Fibroblast of lung (primary cell): ENCODE results near the gene METTL25. TPM values are rescaled to one million over a fixed set of nuclear protein-coding genes. Genes with fewer than 3 reads are reported as not detected.

Experiments used
- DNase-seq, 2 donors: peaks; one replicate each; pipeline versions ENCODE4 v3.0.0 to v3.0.0-alpha.2; 2010; ENCODE audit warnings: low read depth in 2 of 2
- H2AFZ ChIP-seq: 2 replicates; pipeline ENCODE4 v1.5.1; 2012; ENCODE audit warnings: low read length, control low read depth, inconsistent platforms
- H3K27ac ChIP-seq: 2 replicates; pipeline ENCODE4 v1.5.1; 2011; ENCODE audit warnings: low read length, control low read depth; ENCODE audit not compliant: insufficient read depth
- H3K27me3 ChIP-seq: 2 replicates; pipeline ENCODE4 v1.5.1; 2011; ENCODE audit warnings: mild to moderate bottlenecking, low read length; ENCODE audit not compliant: control insufficient read depth, insufficient read depth
- H3K36me3 ChIP-seq: 2 replicates; pipeline ENCODE4 v1.5.1; 2011; ENCODE audit warnings: low read length; ENCODE audit not compliant: control insufficient read depth, insufficient read depth
- H3K4me1 ChIP-seq: 2 replicates; pipeline ENCODE4 v1.5.1; 2011; ENCODE audit warnings: low read length; ENCODE audit not compliant: control insufficient read depth, insufficient read depth; ENCODE audit errors: extremely low read depth
- H3K4me2 ChIP-seq: 2 replicates; pipeline ENCODE4 v1.5.1; 2011; ENCODE audit warnings: low read length, control low read depth; ENCODE audit not compliant: insufficient read depth; ENCODE audit errors: extremely low read depth
- H3K4me3 ChIP-seq, 4 experiments: fragments of 200-600 bp in 1 of 4; sonication (generic) in 1 of 4; replicated peaks in 1 of 4; 2 replicates each; pipeline ENCODE4 v1.5.1; 2011 to 2016; ENCODE audit warnings: low read length in 4 of 4, low read depth in 3 of 4, mild to moderate bottlenecking in 3 of 4, control low read depth in 2 of 4, inconsistent platforms in 1 of 4, mixed read lengths in 1 of 4; ENCODE audit not compliant: insufficient read depth in 1 of 4; ENCODE audit errors: control extremely low read depth in 1 of 4
- H3K79me2 ChIP-seq: 2 replicates; pipeline ENCODE4 v1.5.1; 2012; ENCODE audit warnings: mild to moderate bottlenecking, low read length, inconsistent platforms; ENCODE audit not compliant: control insufficient read depth, insufficient read depth
- H3K9ac ChIP-seq: 2 replicates; pipeline ENCODE4 v1.5.1; 2011; ENCODE audit warnings: mild to moderate bottlenecking, low read length, control low read depth; ENCODE audit not compliant: insufficient read depth
- H3K9me3 ChIP-seq: 2 replicates; pipeline ENCODE4 v1.5.1; 2012; ENCODE audit warnings: low read depth, low read length; ENCODE audit not compliant: control insufficient read depth, insufficient read depth
- H4K20me1 ChIP-seq: 2 replicates; pipeline ENCODE4 v1.5.1; 2011; ENCODE audit warnings: low read length; ENCODE audit not compliant: control insufficient read depth, insufficient read depth; ENCODE audit errors: extremely low read depth
- CTCF ChIP-seq, 2 donors: IDR thresholded peaks in 1 of 2; conservative IDR thresholded peaks in 1 of 2; 1 replicate in 1 of 2; 2 replicates in 1 of 2; pipeline ENCODE4 v1.5.1; 2011 to 2012; ENCODE audit warnings: low read length in 2 of 2, control low read depth in 1 of 2, inconsistent platforms in 1 of 2, low read depth in 1 of 2, mild to moderate bottlenecking in 1 of 2
- EZH2 ChIP-seq: IDR thresholded peaks from 2 replicates; pipeline ENCODE4 v1.5.1; 2012; ENCODE audit warnings: low read length, control low read depth, mild to moderate bottlenecking; ENCODE audit errors: missing control alignments
- polyA plus RNA-seq, 2 donors: library from polyadenylated mRNA; depleted of rRNA in 1 of 2; stranded (reverse) in 1 of 2; unstranded in 1 of 2; fragments of >200 nt; gene quantifications; 2 replicates each; pipeline ENCODE4 v1.2.1, GENCODE V29; 2011 to 2012; ENCODE audit warnings: missing spikeins in 1 of 2
- total RNA-seq: library from RNA; depleted of rRNA; stranded (reverse); fragments of >200 nt; gene quantifications from 2 replicates; pipeline ENCODE4 v1.2.1, GENCODE V29; 2014

Gene METTL25
- total and polyA plus RNA-seq, 2 donors (not counting 1 experiment from before 2014, with no cell fraction given): 4.2 to 6.9 TPM

- no peaks in the 10 kb centered on the region for H3K36me3 ChIP-seq
- H3K4me3 ChIP-seq: no peak overlapping the region
- H3K9ac ChIP-seq: no peak overlapping the region
- no peak overlapping the region for H3K27ac ChIP-seq
- no peaks in the 10 kb centered on the region for H4K20me1 ChIP-seq
- H3K9me3 ChIP-seq: no peaks in the 10 kb centered on the region
- H3K79me2 ChIP-seq: no peaks in the 10 kb centered on the region
- H2AFZ ChIP-seq: no peak overlapping the region
- H3K4me2 ChIP-seq: no peak overlapping the region
- no peaks in the 10 kb centered on the region for H3K4me1 ChIP-seq
- H3K27me3 ChIP-seq: no peaks in the 10 kb centered on the region
- DNase-seq: no peak
- TF ChIP-seq EZH2: no peak
- no peak for TF ChIP-seq CTCF (conservative IDR thresholded peaks at IDR 0.05 in 1 of 2, IDR thresholded peaks at IDR 0.05 in 1 of 2; ENCODE audit: low read depth in 1 of 2, low read length in 2 of 2)
Measured at GRCh38 chr12:82470906-82471512, 112.7 kb downstream of the METTL25 start.

- no peak overlapping the region for H3K4me2 ChIP-seq
- no peaks in the 10 kb centered on the region for H3K27me3 ChIP-seq
- H3K27ac ChIP-seq: no peak overlapping the region
- DNase-seq: no peak
- no peaks in the 10 kb centered on the region for H3K36me3 ChIP-seq
- H2AFZ ChIP-seq: no peak overlapping the region
- no peaks in the 10 kb centered on the region for H3K9me3 ChIP-seq
- no peaks in the 10 kb centered on the region for H4K20me1 ChIP-seq
- no peaks in the 10 kb centered on the region for H3K79me2 ChIP-seq
- no peak overlapping the region for H3K4me3 ChIP-seq
- no peaks in the 10 kb centered on the region for H3K4me1 ChIP-seq
- no peak overlapping the region for H3K9ac ChIP-seq
- TF ChIP-seq EZH2 (no peak), CTCF (conservative IDR thresholded peaks at IDR 0.05 in 1 of 2, IDR thresholded peaks at IDR 0.05 in 1 of 2; ENCODE audit: low read depth in 1 of 2, low read length in 2 of 2) (no peak)
Measured at GRCh38 chr12:82473111-82473754, 114.9 kb downstream of the METTL25 start.

GRCh38 chr12:82474181-82474797 is 116.0 kb downstream of the METTL25 start:
- H3K4me2 ChIP-seq: no peak overlapping the region

More at GRCh38 chr12:82474181-82474797, 116.0 kb downstream of the METTL25 start:
- Histone ChIP-seq H3K9ac (no peak overlapping the region), H3K4me3 (no peak overlapping the region), H3K27me3 (no peaks in the 10 kb centered on the region), H3K4me1 (no peaks in the 10 kb centered on the region), H3K27ac (no peak overlapping the region), H3K9me3 (no peaks in the 10 kb centered on the region), H3K79me2 (no peaks in the 10 kb centered on the region), H4K20me1 (no peaks in the 10 kb centered on the region), H2AFZ (no peak overlapping the region), H3K36me3 (no peaks in the 10 kb centered on the region)
- no peak for TF ChIP-seq EZH2
- TF ChIP-seq CTCF (conservative IDR thresholded peaks at IDR 0.05 in 1 of 2, IDR thresholded peaks at IDR 0.05 in 1 of 2; ENCODE audit: low read depth in 1 of 2, low read length in 2 of 2): no peak
- DNase-seq: no peak
